GM19099 (cell line): ENCODE measurements around the gene LRRC57.

Experiments
- POLR2A ChIP-seq: IDR thresholded peaks from 3 replicates; pipeline ENCODE4 v1.6.1; 2011; ENCODE audit warnings: low read depth; ENCODE audit not compliant: insufficient read length; ENCODE audit errors: extremely low read depth

The LRRC57 gene

GRCh38 chr15:42548249-42549031 is at the start of gene LRRC57, which contains the start of gene HAUS2:
LRRC57 (minus strand) TSS chr15:42548793; CDS start chr15:42548434, 359 bp downstream.
HAUS2 (plus strand) TSS chr15:42548838; CDS start chr15:42548873, 35 bp downstream.
- TF ChIP-seq POLR2A = peak; percentile 92

GRCh38 chr15:42595626-42596240 is 47.1 kb upstream of the LRRC57 start:
- TF ChIP-seq POLR2A = no peak

GRCh38 chr15:42594095-42594494 is 45.5 kb upstream of the LRRC57 start:
- TF ChIP-seq POLR2A = no peak

- no peak for TF ChIP-seq POLR2A
Observed at GRCh38 chr15:42593143-42593542, 44.5 kb upstream of the LRRC57 start.

GRCh38 chr15:42592716-42593115 is 44.1 kb upstream of the LRRC57 start:
- TF ChIP-seq POLR2A = no peak

GRCh38 chr15:42591238-42591934 is 42.8 kb upstream of the LRRC57 start:
- no peak for TF ChIP-seq POLR2A

GRCh38 chr15:42590619-42591237 is 42.1 kb upstream of the LRRC57 start:
- TF ChIP-seq POLR2A = no peak

GRCh38 chr15:42584031-42584765 is 35.6 kb upstream of the LRRC57 start:
- no peak for TF ChIP-seq POLR2A

GRCh38 chr15:42582569-42583375 is 34.2 kb upstream of the LRRC57 start:
- no peak for TF ChIP-seq POLR2A

GRCh38 chr15:42581272-42581730 is 32.7 kb upstream of the LRRC57 start:
- TF ChIP-seq POLR2A = peak; percentile 30

GRCh38 chr15:42578984-42579537 is 30.5 kb upstream of the LRRC57 start:
- no peak for TF ChIP-seq POLR2A

GRCh38 chr15:42577514-42578031 is 29.0 kb upstream of the LRRC57 start:
- TF ChIP-seq POLR2A = no peak

- TF ChIP-seq POLR2A = no peak
Observed at GRCh38 chr15:42576776-42577175, 28.2 kb upstream of the LRRC57 start.

- TF ChIP-seq POLR2A = no peak
Observed at GRCh38 chr15:42576040-42576594, 27.5 kb upstream of the LRRC57 start.
